GM18909 (cell line): Measurements from ENCODE around the gene ZNF366.
A peak's percentile ranks its signal among the peaks of the same experiment; 100 is the strongest.
"Not testable (repeated sequence)": the region's sequence is repeated elsewhere in the genome, so short reads cannot be mapped to it uniquely, and the experiment has no call there.

Experiments
- ATAC-seq: cut with Tn5 transposase; IDR thresholded peaks from one replicate; pipeline ENCODE4 v1.9.1; 2021; ENCODE audit warnings: mild to moderate bottlenecking; ENCODE audit not compliant: unreplicated experiment, poor library complexity

The ZNF366 gene

GRCh38 chr5:72415616-72416325 lies 91.4 kb downstream of the ZNF366 start:
- ATAC-seq, result no peak

GRCh38 chr5:72412283-72413055 lies 94.7 kb downstream of the ZNF366 start:
- no peak for ATAC-seq

- no peak for ATAC-seq
Observed at GRCh38 chr5:72410688-72411295, 96.4 kb downstream of the ZNF366 start.

GRCh38 chr5:72408603-72409002 lies 98.6 kb downstream of the ZNF366 start:
- ATAC-seq, result no peak

DNA sequence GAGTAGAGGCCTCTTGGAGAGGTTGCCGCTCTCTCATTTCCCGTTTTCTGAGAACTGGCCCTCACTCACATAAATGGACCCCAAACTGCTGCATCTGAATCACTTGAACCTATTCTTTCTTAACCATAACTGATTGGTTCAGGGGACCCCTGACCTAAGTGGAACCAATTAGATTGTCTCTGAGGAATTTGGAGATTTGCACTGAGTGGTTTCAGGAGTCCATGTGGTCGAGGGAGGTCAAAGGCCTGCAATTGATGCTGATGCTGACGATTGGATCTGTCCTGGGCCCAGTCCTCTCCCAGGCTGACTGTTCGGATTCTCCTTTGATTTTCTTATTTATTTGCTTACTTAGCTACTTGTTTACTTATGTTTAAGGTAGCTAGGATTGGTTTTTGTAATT lies 99.1 kb downstream of the ZNF366 start:
- ATAC-seq, result no peak

GRCh38 chr5:72407541-72407940 lies 99.7 kb downstream of the ZNF366 start:
- ATAC-seq, result no peak

GRCh38 chr5:72407078-72407477 lies 100.1 kb downstream of the ZNF366 start:
- ATAC-seq, result no peak

DNA sequence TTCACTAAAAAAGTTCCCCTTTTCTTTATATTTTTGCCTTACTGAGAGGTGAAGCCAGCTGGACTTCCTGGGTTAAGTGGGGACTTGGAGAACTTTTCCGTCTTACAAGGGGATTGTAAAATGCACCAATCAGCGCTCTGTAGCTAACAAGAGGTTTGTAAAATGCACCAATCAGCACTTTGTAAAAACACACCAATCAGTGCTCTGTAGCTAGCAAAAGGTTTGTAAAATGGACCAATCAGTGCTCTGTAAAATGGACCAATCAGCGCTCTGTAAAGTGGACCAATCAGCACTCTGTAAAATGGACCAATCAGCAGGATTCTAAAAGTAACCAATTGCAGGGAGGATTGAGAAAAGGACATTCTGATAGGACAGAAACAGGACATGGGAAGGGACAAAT lies 102.4 kb downstream of the ZNF366 start:
- not testable (repeated sequence) for ATAC-seq

DNA sequence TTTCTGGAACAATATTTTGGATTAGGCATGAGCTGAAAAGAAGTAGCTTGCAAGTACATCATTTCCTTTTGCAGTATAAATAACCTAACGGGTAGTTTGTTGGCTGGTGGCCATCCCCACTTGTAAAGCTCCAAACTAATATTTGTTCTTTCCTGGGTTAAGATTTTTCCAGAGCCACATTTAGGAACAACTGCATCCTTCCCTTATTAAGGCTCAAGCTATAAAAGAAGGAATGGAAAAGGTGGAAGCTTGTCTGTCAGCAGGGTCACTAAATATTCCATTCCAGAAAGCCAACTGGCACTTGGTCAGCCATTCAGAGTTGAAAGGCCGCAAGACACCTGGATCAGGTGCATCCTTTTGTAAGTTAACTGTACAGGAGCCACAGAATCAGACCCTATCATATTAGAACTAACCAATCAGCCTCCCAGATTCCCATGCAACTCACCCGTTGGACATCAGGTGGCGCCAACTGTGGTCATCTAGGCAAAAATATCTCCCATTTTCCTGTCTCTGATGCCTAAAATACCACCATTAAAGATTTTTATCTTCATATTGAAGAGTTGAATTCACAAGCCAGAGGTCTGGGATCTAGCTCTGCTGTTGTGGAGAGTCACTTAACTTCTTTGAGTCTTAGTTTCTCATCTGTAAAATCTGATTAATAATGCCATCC lies 104.1 kb downstream of the ZNF366 start:
- no peak for ATAC-seq

DNA sequence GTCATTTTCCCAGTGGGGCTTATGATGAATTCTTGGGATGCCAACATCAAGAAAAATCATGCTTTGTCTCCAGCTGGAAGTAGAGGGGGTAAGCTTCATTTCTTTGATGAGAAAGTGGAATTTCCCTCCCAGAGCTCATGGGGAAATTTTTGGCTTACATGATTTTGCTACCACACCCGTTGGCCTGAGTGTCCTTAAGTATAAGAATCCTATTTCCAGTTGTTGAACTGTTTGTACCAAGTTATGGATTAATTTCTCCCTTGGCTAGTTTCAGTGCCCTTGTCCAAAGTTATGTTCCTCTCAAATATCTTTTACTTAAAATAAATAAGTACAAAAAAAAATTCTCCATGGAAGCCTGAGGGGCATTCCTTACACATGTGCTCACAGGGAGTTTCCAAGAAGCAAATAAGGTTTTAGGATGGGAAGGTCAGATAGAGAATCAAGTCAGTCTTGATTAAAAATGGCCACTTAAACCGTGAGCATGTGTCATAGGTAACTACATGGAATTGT lies 104.8 kb downstream of the ZNF366 start:
- ATAC-seq, result no peak

- ATAC-seq, result no peak
Observed at GRCh38 chr5:72400950-72401349, 106.3 kb downstream of the ZNF366 start.

- ATAC-seq, result no peak
Observed at GRCh38 chr5:72397836-72398235, 109.4 kb downstream of the ZNF366 start.

- peak; percentile 52 for ATAC-seq
Observed at GRCh38 chr5:72394688-72395087, 112.5 kb downstream of the ZNF366 start.

- no peak for ATAC-seq
Observed at GRCh38 chr5:72393052-72393451, 114.2 kb downstream of the ZNF366 start.
